OCI-LY7 (cell line): ENCODE data around the gene GPSM1.

Source experiments
- EZH2phosphoT487 ChIP-seq: fragments of 200-600 bp; sonication (generic); IDR thresholded peaks from 2 replicates; pipeline ENCODE4 v1.6.1; 2018; ENCODE audit warnings: low read depth, borderline replicate concordance, mild to moderate bottlenecking, mixed run types, antibody characterized with exemption, low read length, moderate library complexity, mixed read lengths
- TF ChIP-seq, protein P1 (sequence below): fragments of 200-600 bp; sonication (generic); conservative IDR thresholded peaks from 2 replicates; pipeline ENCODE4 v1.5.1; 2014; ENCODE audit warnings: mild to moderate bottlenecking, antibody characterized with exemption, low read length, moderate library complexity, mixed read lengths

- TF ChIP-seq, protein P1, sequence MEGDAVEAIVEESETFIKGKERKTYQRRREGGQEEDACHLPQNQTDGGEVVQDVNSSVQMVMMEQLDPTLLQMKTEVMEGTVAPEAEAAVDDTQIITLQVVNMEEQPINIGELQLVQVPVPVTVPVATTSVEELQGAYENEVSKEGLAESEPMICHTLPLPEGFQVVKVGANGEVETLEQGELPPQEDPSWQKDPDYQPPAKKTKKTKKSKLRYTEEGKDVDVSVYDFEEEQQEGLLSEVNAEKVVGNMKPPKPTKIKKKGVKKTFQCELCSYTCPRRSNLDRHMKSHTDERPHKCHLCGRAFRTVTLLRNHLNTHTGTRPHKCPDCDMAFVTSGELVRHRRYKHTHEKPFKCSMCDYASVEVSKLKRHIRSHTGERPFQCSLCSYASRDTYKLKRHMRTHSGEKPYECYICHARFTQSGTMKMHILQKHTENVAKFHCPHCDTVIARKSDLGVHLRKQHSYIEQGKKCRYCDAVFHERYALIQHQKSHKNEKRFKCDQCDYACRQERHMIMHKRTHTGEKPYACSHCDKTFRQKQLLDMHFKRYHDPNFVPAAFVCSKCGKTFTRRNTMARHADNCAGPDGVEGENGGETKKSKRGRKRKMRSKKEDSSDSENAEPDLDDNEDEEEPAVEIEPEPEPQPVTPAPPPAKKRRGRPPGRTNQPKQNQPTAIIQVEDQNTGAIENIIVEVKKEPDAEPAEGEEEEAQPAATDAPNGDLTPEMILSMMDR = no peak
- no peak for TF ChIP-seq EZH2phosphoT487
Measured at GRCh38 chr9:136312009-136312375, 15.3 kb upstream of the GPSM1 start.
